Peyer's patch (tissue), 4 donors: Measurements from ENCODE around the gene OTUD5.

Experiments used
- POLR2A ChIP-seq, 2 donors: fragments of 450-650 bp; IDR thresholded peaks; one replicate each; pipeline ENCODE4 v1.5.1; 2017; ENCODE audit warnings: antibody characterized with exemption in 2 of 2, mild to moderate bottlenecking in 2 of 2, moderate library complexity in 2 of 2
- TF ChIP-seq, protein P1 (sequence below), 6 experiments: fragments of 450-650 bp in 4 of 6; fragments of 200-600 bp in 2 of 6; sonication (generic) in 1 of 6; IDR thresholded peaks; one replicate each; pipeline ENCODE4 v1.5.1; 2017 to 2019; ENCODE audit warnings: antibody characterized with exemption in 6 of 6, mild to moderate bottlenecking in 3 of 6, moderate library complexity in 1 of 6

DNA sequence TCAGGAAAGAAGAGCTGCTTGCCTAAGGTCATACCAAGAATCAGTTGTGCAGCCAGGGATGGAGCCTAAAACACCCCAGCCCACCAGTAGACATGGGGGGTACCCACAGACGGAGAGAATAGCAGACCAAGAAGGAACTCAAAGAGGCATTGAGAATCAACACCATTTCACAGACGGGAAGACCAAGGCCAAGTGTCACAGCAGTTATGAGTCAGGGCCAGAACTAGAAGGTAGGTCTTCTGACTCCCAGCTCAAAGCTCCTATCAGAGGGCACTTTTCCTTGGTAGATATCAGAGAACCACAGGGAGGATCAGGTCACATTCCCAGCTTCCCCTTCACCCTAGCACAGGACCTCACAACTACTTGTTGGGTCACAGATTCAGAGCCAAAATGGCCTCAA, 14.5 kb downstream of the OTUD5 start:
- no peak for TF ChIP-seq POLR2A (IDR thresholded peaks at IDR 0.05)
- TF ChIP-seq, protein P1, sequence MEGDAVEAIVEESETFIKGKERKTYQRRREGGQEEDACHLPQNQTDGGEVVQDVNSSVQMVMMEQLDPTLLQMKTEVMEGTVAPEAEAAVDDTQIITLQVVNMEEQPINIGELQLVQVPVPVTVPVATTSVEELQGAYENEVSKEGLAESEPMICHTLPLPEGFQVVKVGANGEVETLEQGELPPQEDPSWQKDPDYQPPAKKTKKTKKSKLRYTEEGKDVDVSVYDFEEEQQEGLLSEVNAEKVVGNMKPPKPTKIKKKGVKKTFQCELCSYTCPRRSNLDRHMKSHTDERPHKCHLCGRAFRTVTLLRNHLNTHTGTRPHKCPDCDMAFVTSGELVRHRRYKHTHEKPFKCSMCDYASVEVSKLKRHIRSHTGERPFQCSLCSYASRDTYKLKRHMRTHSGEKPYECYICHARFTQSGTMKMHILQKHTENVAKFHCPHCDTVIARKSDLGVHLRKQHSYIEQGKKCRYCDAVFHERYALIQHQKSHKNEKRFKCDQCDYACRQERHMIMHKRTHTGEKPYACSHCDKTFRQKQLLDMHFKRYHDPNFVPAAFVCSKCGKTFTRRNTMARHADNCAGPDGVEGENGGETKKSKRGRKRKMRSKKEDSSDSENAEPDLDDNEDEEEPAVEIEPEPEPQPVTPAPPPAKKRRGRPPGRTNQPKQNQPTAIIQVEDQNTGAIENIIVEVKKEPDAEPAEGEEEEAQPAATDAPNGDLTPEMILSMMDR (IDR thresholded peaks at IDR 0.05): no peak
